GM20431 (cell line): ENCODE measurements around the gene PPDPF.
"Not testable (repeated sequence)": the region's sequence is repeated elsewhere in the genome, so short reads cannot be mapped to it uniquely, and the experiment has no call there.

ENCODE experiments used
- in situ Hi-C: fragments of 300-500 bp; cut with MseI, MboI; formaldehyde crosslinking; loops from one replicate; pipeline ENCODE4 v1.15.0; 2020; ENCODE audit warnings: low sequenced_read_pairs; ENCODE audit not compliant: unreplicated experiment

The PPDPF gene

GRCh38 chr20:63546956-63547724, 26.6 kb downstream of the PPDPF start:
- in situ Hi-C loops = no loop called here

- in situ Hi-C loops = no loop called here
Observed at GRCh38 chr20:63547725-63548480, 27.3 kb downstream of the PPDPF start, which contains the start of gene SRMS. TSS of gene SRMS (minus strand) at chr20:63547749. CDS start at chr20:63547463, 286 bp downstream.

- in situ Hi-C loops = no loop called here
Observed at GRCh38 chr20:63548542-63548941, 28.0 kb downstream of the PPDPF start.

- in situ Hi-C loops = no loop called here
Observed at GRCh38 chr20:63549019-63549418, 28.5 kb downstream of the PPDPF start.

GRCh38 chr20:63549679-63550282, 29.2 kb downstream of the PPDPF start:
- in situ Hi-C loops = no loop called here

- in situ Hi-C loops = no loop called here
Observed at GRCh38 chr20:63551068-63551467, 30.5 kb downstream of the PPDPF start.

GRCh38 chr20:63552481-63553249, 32.1 kb downstream of the PPDPF start:
- in situ Hi-C loops = no loop called here

GRCh38 chr20:63553251-63553932, 32.8 kb downstream of the PPDPF start:
- in situ Hi-C loops = no loop called here

- in situ Hi-C loops = no loop called here
Observed at GRCh38 chr20:63553933-63554290, 33.3 kb downstream of the PPDPF start, which contains the start of gene FNDC11. TSS of gene FNDC11 (plus strand) at chr20:63554159. CDS start at chr20:63555664, 1,505 bp downstream.

GRCh38 chr20:63554361-63555278, 34.1 kb downstream of the PPDPF start:
- in situ Hi-C loops = no loop called here

GRCh38 chr20:63555661-63556381, 35.3 kb downstream of the PPDPF start:
- in situ Hi-C loops = no loop called here

GRCh38 chr20:63556873-63557478, 36.4 kb downstream of the PPDPF start:
- in situ Hi-C loops = no loop called here

GRCh38 chr20:63557481-63557891, 36.9 kb downstream of the PPDPF start:
- in situ Hi-C loops = no loop called here

- in situ Hi-C loops = no loop called here
Observed at GRCh38 chr20:63558804-63559484, 38.4 kb downstream of the PPDPF start.

GRCh38 chr20:63559485-63560332, 39.1 kb downstream of the PPDPF start:
- in situ Hi-C loops = not testable (repeated sequence)

- in situ Hi-C loops = no loop called here
Observed at GRCh38 chr20:63560333-63560805, 39.8 kb downstream of the PPDPF start.
